ENCODE measurements around the gene RCOR2.

Gene RCOR2

DNA sequence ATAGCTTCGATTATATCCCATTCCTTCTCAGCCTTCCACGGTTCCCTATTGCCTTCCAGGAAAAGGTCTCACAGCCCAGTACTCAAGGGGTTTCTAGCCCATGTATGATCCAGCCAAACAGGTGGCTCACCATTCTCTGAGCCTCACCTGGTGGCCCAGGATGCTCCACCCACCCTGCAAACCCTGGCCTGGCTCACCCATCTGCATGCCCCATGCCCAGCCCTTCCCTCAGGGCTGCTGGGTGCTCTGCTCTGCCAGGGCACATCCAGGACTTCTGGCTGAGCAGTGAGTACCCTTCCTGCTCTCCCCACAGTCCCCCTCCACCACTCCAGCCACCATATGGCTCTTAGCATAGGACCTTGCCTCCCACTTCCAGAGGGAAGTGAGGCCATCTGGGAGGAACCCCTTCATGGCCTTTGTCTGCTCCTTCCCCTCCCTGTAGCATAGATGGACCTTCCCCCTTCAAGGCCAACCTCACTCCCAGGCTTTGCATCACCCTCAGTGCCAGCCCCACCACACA is 5.8 kb upstream of the RCOR2 start:
- no peak for DNase-seq

DNA sequence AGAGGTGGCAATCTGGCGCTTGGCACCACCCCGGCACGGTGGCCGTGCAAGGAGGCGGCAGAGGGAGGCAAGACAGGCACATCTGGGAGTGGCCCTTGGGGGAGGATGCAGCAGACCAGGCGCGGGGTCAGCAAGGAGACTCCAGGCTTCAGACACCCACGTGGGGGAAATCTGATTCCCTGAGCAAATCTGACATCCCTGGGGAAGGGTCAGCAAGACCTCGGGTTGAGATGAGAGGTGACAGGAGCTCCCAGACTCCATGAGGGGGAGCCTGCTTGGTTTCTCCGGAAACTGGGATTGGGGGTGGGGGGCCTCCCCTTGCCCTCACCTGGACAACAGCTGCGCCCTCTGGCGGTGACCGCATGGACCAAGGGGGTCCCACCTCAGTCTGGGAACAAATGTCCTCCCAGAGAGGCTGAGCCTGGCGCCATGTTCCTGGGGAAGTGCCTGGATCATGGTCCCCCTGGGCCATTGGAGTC is 4.0 kb upstream of the RCOR2 start:
- no peak for DNase-seq

DNA sequence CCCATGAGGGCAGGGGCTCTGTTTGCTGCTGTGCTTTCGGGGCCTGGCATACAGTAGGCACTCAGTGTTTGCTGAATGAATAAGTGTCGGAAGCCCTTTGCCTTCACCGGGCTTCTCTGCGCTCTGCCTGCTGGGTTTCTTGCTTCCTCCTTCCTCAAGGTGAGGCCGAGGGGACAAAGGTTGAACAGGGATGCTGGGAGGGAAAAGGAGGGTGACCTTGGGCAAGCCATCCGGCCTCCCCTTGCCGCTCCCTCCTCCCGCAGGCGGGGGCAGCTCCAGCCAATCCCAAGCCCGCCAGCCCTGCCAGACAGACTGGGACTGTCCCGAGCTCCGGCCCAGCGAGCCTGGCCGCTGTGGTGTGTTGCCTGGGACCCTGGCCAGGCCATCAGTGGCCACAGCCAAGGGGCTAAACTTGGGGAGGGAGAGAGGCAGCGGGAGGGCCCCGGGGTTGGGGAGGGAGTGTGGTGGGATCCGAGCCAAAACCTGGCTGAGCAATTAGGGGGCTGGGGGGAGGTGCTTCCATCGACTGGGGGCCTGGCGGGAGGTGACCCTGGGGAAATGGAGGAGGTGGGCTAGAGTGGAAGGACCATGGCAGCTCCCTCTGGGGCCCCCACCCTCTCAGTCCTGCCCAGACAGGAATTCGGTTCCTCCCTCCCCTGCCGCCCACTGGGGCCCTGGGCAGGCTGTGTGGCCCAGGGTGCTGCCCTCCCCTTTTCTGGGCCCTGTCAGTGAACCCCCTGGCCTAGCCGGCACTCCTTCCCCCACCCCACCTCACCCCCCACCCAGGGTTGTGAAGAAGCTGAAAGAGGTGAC is 3.4 kb upstream of the RCOR2 start:
- DNase-seq: no peak

DNA sequence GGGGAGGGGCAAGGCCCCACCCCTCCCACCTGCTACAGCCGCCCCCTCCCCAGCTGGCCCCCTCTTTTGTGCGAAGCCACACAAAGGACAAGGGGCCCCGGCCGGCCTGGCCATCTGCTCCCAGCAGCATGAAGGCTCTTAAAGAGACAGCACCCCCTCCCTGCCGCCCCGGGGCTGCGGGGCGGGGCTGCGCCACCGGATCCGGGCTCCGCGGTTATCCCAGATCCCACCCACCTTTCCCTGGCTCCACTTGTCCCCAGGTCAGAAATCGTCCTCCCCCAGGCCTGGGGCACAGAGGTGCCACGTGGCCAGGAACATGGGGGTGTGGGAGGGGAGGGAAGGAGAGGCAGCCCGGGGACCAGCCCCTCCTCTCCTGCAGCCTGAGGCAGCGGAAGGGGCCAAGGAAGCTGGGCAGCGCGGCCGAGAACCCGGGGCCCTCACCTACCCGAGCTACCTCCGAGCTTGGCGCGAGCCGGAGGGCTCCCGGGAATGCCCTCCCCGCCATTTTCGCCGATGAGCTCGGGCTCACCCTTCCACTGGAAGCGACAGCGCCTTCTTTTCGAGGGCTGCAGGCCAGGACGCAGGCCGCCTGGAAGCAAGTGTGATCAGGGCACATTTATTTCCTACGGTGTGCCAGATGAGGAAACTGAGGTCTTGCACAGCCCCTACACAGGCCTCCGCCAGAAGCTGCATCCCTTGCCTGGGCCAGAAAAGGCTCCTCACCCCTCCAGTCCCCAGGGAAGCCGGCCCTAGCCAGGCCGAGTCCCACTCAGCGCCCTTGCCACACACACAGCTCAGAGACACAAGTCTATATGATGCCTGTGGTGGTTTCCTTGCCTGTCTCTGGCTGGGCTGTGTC is 2.5 kb upstream of the RCOR2 start:
- DNase-seq: peak; percentile 86

DNA sequence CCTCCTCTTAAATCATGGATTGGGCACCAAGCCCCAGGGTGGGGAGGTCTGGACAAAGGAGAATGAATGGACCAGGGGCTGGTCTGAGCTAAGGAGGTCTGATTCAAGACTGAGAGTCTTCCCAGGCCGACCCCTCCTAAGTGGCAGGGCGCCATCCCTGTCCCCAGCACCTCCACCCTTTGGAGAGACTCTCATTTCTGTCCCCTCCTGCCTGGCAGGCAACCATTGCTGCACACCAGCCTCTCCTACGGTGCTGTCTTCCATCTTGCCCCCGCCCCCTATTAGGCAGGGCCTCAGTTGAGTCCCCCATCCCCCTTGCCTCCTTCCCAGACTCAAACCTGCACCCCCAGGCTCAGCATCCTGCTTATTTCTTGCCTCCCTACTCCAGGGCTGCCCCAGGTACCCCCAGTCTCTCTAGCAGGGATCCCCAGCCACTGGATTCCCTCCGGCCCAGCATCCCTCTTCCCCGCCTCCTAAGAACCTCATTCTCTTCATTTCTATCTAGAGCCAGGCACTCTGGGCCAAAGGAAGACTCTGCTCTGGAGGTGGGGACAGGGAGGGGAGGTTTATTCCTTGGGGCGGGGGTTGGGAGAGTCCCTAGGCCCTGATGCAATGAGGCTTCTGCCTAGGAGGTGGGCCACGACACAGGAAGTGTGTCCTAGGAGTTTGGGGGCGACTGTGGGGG is 1.7 kb upstream of the RCOR2 start:
- peak; percentile 79 for DNase-seq

DNA sequence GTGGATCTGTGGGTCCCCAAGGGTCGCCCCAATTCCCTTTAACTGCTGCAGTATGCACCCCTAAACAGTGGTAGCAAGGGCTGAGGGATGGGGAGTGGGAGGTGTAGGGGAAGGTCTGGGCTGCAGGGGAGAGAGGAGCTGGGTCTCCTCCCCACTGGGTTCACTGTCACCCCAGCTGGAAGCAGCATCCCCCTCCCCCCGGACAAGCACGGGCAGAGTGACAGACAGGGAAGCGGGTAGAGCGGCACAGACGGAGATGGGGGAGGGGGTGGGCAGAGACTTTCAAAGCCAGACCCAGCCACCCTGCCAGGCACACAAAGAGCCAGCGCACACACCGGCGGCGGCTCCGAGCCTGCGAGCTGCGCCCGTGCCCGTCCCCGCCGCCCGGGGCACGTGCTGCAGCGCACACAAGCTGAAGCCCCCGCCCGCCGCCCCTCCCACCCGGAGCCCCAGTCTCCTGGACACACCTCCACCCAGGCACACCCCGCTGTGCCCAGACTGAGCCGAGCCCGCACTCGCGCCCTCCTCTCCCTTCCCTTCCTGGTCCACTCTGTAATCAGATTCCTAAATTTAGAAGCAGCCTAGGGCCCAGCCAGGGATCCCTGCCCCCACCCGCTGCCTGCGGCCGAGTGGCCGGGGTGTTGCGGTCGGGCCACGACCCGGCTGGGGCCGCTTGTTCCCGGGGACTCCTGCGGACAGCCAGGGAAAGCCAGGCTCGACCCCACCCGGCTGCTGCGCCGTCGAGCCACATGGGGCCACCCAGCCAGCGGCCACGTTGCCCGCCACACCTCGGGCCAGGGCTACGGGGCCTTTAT is 935 bp upstream of the RCOR2 start:
- peak; percentile 80 for DNase-seq

DNA sequence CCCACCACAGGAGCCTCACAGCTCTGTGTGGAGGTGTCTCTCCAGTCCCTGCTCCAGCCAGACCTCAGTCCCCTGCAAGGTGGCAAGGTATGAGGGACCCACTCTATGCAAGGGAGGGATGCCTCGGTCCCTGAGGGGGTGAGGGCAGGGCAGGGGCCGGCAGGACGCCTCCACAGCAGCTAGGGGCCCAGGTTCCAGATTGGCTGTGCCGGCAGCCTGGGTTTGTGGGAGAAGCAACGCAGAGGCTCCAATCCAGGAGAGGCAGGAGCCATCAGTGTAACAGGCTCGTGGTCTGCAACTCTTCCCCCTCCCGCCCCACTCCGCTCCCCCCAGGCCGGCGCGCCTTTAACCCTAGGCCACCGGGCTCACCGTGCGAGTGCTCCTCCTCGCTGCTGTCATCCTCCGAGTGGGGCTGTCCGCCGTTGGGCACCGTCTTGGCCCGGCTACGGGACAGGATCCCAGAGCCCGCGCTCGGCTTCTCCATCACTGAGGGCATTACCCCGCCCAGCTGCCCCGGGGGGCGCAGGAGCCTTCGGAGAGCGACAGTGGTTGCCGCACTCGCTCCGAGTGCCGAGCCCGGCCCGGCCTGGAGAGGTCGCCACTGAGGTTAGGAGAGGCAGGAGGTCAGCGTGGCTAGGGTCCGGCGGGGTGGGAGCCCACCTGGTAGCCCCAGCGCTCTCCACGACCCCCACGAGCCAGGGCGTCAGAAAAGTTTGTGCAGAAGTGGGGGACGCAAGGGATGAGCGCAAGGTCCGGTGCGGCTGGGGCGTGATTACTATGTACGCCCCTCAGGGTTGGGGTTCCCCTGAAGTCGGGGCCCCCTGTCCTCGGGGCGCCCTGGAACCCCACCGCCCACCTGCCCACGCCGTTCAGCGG is 765 bp downstream of the RCOR2 start:
- peak; percentile 42 for DNase-seq

DNA sequence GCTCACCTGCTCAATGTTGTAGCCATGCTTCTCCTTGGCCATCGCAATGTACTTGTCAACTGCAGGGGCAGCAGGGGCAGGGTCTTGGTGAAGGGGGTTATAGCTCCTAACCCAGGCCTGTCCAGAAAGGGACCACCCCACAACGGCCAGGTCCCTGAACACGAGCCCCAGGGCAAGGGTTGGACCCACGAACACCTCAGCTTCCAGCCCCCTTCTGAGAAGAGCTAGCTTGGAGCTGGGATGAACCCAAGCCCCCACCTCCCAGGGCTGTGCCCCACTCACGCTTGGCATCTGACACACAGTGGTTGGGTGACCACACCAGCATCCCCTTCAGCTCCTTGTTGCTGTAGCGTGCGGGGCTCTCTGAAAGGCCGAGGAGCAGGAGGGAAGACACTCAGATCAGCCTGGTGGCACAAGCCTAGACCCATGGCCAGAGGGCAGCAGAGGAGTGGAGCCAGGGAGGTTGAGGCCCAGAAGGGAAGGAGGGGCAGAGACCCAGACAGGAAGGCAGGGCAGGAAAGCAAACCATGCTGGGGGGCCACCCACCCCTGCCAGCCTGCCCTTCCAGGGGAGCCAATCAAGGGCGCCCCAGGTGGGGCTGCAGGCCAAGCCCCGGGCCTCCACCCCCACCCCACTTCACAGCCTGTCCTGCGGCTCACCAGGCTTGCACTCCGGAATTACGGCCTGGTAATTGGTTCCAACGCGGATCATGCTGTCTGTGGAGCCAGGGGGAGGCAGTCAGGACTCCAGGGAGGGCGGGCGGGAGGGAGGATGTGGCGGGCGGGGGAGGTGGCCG is 1.9 kb downstream of the RCOR2 start:
- DNase-seq: no peak

DNA sequence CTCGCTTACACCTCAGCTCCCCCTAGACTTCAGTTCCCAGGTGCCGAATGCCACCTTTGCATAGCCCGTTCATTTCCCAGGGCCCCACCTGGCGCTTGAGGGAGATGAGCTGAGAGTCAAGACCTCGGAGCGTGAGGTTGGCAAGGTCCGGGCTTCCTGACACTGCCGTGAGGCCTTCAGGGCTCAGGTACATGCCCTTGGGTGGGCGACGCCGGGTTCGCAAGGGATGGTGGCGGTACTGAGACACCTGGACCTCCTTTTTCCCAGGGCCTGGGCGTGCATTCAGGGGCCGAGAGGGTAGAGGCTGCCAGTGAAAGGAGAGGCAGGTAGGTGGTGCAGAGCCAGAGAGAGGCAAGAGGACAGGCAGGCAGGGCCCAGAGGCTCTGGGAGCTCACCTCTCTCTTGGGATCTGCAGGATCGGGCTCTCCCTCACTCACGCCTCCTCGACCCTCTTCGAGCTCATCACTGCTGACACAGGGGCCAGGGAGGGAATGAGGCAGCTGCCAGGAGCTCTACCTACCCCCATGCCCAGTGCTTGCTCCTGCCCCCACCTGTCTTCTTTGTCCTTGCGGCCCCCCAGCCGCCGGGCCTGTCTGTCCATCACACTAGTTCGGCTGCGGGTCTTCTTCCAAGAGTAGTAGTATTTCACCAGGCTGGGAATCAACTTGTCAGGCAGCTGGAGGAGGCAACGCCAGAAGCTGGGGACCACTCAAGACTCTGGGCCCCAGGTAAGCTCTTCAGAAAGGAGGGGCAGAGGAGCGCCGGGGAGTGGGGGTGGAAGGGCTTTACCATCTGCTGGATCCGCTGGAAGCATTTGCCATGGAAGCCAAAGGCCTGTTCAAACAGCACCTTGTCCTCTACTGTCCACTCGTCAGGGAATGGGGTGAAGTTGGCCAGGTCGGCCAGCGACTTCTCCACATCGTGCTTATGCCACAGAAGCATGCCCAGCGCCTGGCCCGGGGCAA is 2.8 kb downstream of the RCOR2 start:
- no peak for DNase-seq

DNA sequence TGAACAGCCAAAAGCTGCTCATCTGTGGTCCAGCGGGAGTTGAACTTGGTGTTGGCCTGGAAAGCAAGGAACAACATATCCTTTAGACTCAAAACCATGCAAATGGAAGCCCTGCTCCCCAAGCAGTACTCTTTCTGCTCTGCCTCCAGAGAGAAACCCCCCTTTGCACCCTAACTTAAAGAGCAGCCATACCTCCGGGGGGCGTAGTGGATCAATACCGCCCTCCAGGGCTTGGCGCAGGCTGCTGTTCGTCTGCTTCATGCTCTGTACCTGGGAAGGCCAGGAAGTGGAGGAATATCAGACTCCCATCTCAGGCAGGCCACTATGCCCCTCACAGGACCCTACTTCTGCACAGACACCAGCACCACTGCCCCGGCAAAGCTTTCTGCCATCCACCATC is 4.3 kb downstream of the RCOR2 start:
- DNase-seq: no peak

DNA sequence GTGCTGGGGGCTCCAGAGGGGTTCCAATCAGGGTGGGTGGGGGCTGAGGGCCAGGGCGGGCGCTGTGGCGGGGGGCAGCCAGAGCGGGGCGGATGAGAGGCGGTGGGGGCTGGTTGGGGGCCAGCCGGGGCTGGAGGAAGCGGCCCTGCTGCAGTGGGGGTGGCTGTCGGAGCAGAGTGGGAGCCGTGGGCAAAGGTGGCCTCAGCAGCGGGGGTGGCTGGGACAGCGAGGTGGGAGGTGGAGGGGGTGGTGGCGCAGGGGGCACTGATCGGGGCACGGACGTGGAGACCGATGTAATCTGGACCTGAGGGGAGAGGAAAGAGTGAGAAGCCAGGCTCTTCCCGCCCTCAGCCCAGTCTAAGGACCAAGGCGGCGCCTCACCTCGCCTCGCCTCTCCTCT is 5.1 kb downstream of the RCOR2 start:
- DNase-seq: no peak

DNA sequence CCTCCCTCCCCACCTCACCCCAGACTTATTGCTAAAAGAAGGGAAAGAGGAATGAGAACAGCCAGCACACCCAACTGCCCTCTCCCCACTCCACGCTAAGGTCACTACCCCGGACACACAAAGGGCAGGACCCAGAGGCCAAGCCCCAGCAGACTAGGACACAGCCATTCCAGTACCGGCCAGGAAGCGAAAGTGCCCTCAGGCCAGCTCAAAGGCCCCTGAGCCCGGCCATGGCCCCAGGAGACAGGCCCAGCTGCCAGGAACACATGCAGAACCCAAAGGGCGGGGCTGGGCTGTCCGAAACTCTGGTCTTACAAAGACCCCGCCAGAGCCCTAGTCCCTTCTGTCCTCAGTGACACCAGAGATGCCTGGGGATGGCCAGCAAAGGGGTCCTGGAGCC is 5.5 kb downstream of the RCOR2 start:
- no peak for DNase-seq

DNA sequence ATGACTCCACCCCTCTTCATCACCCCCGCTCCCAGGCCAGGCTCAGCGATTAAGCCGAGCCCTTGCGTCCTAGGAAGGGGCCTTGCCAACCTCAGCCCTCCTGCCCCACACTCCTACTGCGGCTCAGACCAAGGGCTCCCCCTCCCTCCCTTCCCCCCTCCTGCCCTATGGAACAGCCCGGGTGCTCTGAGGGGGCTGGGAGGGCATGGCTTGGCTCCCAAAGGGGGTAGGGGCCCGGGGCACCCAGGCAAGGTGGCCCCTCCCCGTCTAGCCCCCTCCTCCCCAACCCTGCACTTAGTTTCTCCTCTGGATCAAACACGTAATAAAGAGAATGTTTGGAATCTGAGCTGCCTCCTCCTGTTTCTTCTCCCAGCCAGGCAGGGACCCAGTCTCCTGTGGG is 6.3 kb downstream of the RCOR2 start:
- no peak for DNase-seq

DNA sequence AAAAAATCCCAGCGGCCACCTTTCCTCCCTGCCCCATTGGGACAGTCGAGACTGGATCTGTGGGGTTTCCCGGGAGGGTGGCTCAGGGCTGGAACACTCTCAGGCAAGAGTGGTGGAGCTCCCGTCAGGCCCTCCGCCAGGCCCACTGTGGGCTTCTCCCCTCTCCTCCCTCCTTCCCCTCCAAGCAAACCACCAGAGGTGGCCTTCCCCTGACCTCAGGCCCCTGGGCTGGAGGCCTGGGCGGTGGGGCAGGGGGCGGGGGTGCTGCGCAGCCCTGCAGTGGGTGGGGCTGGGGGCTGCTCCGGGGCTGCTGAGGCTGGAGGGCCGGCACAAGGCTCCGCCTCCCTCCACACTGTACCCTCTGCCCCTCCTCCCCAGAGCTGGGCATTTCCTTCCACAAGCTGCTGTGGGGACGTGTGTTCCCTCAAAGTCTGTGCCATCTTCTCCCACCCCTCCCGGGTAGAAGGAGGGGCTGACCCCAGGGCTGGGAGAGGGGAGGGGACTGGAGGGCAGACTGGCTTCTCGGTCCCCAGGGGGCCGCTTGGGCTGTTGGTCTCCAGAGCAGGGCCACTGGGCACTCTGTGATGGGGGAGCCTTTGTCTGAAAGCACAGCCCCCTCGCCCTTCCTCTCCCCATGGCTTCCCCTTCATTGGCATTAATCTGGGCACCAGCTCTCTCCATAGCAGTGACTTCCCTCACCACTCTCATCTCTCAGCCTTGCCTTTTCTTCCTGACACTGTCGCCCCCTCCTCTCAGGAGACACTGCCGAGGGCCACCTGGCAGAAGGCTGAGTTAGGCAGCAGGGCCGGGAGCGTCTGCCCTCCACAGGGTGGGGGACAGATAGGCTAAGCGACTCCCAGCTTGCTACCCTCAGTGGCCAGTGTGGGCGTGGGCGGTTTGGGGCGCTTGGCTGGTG is 7.1 kb downstream of the RCOR2 start:
- no peak for DNase-seq

DNA sequence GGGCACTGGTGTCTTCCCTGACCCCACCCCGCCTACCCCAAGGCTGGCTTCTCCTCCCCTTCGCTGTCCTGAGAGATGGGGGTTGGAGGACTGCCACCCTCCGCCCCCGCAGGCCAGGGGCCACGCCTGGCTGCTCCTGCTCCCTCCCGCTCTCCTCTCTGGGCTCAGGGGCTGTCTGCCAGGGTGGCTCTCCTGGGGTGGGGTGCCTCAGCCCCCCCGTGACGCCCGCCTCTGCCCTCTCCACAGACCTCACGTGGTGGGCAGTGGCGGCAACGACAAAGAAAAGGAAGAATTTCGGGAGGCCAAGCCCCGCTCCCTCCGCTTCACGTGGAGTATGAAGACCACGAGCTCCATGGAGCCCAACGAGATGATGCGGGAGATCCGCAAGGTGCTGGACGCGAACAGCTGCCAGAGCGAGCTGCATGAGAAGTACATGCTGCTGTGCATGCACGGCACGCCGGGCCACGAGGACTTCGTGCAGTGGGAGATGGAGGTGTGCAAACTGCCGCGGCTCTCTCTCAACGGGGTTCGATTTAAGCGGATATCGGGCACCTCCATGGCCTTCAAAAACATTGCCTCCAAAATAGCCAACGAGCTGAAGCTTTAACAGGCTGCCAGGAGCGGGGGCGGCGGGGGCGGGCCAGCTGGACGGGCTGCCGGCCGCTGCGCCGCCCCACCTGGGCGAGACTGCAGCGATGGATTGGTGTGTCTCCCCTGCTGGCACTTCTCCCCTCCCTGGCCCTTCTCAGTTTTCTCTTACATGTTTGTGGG is 8.1 kb downstream of the RCOR2 start:
- no peak for DNase-seq

DNA sequence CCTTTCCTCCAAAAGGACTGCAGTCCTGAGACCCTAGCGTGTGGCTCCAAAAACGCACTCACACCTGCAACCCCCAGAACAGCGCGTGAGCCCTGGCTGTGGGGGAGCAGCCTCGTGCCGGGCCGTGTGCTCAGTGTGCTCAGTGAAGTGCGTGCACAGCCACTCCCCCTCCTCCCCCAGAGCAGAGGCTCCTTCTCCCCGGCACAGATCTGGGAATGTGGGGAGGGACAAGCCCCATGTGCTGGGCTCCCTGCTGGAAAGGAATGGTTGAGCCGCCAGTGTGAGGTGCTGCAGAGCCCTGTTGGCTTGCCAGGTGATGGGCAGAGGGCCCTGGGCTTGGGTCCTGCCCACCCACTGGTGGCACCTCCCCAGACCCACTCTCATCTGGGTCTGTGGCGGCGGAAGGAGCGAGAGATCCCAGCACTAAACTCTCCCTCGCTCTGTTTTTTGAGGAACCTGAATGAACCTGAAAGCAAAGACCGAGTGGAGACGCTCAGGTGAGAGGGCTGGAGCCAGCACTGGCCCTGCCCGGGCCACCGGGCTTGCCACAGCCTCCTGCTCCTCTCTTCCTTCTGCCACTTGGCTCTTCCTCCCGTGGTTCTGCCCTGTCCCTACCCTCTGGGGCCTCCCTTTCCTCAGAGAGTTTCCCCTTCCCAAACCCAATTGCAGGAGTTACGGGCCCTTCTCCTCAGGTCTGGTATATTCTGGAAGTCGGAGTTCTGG is 9.0 kb downstream of the RCOR2 start:
- no peak for DNase-seq

DNA sequence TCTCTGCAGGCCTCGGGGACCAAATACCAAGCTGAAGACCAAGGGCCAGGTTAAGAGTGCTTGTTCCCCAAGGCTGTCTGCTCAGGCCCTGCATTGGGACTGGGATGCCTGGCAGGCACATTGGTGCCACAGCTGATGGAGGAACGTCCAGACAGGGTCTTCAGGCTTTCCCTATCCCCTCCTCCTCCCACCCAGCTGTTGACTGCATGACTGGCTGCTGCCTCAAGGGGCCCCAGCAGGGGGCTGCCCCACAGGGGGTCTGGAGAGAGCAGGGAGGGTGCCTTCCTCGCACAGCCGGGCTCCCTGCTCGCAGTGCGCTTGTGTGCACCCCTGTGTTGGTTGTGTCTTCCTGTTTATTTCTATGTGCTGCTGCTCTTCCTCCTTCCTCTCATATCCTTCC is 9.9 kb downstream of the RCOR2 start:
- no peak for DNase-seq
